ENCODE results near the gene PDE10A. TPM values are rescaled to one million over a fixed set of nuclear protein-coding genes. Genes with fewer than 3 reads are reported as not detected.
A peak's percentile ranks its signal among the peaks of the same experiment; 100 is the strongest.

PDE10A gene
- total RNA-seq, 1 experiment from 2014 or later, result 0.31 TPM

- Mint-ChIP-seq H3K27me3 (ENCODE audit: low read depth) (peaks cover 7% of the 10 kb centered on the region; the same call in 1 of the 2 replicates), H3K36me3 (ENCODE audit: insufficient read depth in 1 of 3, low read depth in 3 of 3) (no peaks in the 10 kb centered on the region), H3K27ac (no peak overlapping the region), H3K4me3 (no peak overlapping the region), H3K4me1 (peaks cover 24 to 33% of the 10 kb centered on the region in 2 experiments), H3K9me3 (no peaks in the 10 kb centered on the region)
- H4K8ac ChIP-seq (replicated peaks; ENCODE audit: insufficient read length, low read depth, low read length), result no peak overlapping the region
- no peak overlapping the region for H2BK20ac ChIP-seq (ENCODE audit: low read depth, low read length, poor library complexity, severe bottlenecking)
- H2AK5ac ChIP-seq (ENCODE audit: insufficient read length, low read length), result no peak overlapping the region
- no peak overlapping the region for H2BK12ac ChIP-seq (ENCODE audit: insufficient read length, low read depth, low read length)
- no peak overlapping the region for H3K9ac ChIP-seq (ENCODE audit: extremely low read depth, insufficient read length, low read length)
- no peak overlapping the region for H4K91ac ChIP-seq (ENCODE audit: insufficient read length, low read depth, low read length)
- no peaks in the 10 kb centered on the region for H3K79me2 ChIP-seq (ENCODE audit: insufficient read depth, low read length)
- H4K20me1 ChIP-seq (ENCODE audit: control insufficient read depth, insufficient read depth, insufficient read length), result no peaks in the 10 kb centered on the region
- WGBS (ENCODE audit: extremely low coverage, insufficient read length, low lambda C conversion rate), result no CpG with 5 or more reads among the region's 2 CpGs
- H4K5ac ChIP-seq (ENCODE audit: insufficient read length, low read depth, low read length), result no peak overlapping the region
- 0 out of 2 replicates have a peak overlapping the region, but pooled peaks have one; percentile 9 for H2BK15ac ChIP-seq (ENCODE audit: low read depth, low read length)
- H2AFZ ChIP-seq (ENCODE audit: low read length), result no peak overlapping the region
- H3K9me3 ChIP-seq (ENCODE audit: control insufficient read depth, low read depth, low read length), result no peaks in the 10 kb centered on the region
- H3K4me1 ChIP-seq (ENCODE audit: insufficient read depth, low read length), result peaks cover under 1% of the 10 kb centered on the region; the same call in 1 of the 2 replicates
- no peak overlapping the region for H3K4ac ChIP-seq (ENCODE audit: low read depth, low read length)
- H3K56ac ChIP-seq (ENCODE audit: insufficient read length, low read depth, low read length), result no peak overlapping the region
- H3K14ac ChIP-seq (ENCODE audit: insufficient read depth, low read length), result no peak overlapping the region
- H3K18ac ChIP-seq (ENCODE audit: insufficient read length, low read depth, low read length), result no peak overlapping the region
- TF ChIP-seq, protein P1, sequence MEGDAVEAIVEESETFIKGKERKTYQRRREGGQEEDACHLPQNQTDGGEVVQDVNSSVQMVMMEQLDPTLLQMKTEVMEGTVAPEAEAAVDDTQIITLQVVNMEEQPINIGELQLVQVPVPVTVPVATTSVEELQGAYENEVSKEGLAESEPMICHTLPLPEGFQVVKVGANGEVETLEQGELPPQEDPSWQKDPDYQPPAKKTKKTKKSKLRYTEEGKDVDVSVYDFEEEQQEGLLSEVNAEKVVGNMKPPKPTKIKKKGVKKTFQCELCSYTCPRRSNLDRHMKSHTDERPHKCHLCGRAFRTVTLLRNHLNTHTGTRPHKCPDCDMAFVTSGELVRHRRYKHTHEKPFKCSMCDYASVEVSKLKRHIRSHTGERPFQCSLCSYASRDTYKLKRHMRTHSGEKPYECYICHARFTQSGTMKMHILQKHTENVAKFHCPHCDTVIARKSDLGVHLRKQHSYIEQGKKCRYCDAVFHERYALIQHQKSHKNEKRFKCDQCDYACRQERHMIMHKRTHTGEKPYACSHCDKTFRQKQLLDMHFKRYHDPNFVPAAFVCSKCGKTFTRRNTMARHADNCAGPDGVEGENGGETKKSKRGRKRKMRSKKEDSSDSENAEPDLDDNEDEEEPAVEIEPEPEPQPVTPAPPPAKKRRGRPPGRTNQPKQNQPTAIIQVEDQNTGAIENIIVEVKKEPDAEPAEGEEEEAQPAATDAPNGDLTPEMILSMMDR (conservative IDR thresholded peaks at IDR 0.05), result no peak
- H2BK120ac ChIP-seq (ENCODE audit: low read depth, low read length, poor library complexity, severe bottlenecking), result no peak overlapping the region
- no peaks in the 10 kb centered on the region for H3K79me1 ChIP-seq (ENCODE audit: insufficient read depth, low read depth, low read length, poor library complexity, severe bottlenecking)
- no peak overlapping the region for H3K4me2 ChIP-seq (ENCODE audit: insufficient read depth, insufficient read length, low read length)
- no peaks in the 10 kb centered on the region for H3K27me3 ChIP-seq (ENCODE audit: insufficient read depth, low read length)
- H3T11ph ChIP-seq (ENCODE audit: low read length), result no peak overlapping the region
- no peaks in the 10 kb centered on the region for H3K23me2 ChIP-seq (ENCODE audit: insufficient read length, low read depth, low read length, poor library complexity, severe bottlenecking)
- DNase-seq, result no peak
- H3K27ac ChIP-seq (ENCODE audit: insufficient read length, low read depth, low read length), result no peak overlapping the region
- H3K23ac ChIP-seq (ENCODE audit: insufficient read length, low read depth, low read length), result no peak overlapping the region
- no peak overlapping the region for H2BK5ac ChIP-seq (ENCODE audit: insufficient read length, low read length)
These were observed 30.8 kb downstream of the PDE10A start for GRCh38 chr6:165632194-165632593.

Data from H9 (cell line).